ENCODE data around the gene CCDC85C.

DNA sequence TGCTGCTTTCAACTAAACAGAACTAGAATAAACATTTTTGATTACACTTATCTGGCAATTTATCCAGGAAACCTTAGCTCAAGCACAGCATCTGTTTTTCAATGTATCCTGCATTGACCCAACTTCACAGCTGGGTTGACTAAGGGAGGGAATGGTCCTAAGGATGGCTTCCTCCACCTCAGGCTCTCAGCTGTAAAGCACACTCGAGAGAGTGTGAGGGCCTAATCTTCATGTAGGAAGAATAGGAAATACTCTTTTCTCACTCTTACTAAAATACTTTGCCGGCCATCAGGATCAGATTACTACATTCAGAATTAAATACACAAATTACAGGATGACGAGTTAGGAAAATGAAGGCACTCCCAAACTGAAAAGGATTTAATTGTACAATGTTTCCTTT, 130.5 kb downstream of the CCDC85C start:
- TF ChIP-seq, protein P1, sequence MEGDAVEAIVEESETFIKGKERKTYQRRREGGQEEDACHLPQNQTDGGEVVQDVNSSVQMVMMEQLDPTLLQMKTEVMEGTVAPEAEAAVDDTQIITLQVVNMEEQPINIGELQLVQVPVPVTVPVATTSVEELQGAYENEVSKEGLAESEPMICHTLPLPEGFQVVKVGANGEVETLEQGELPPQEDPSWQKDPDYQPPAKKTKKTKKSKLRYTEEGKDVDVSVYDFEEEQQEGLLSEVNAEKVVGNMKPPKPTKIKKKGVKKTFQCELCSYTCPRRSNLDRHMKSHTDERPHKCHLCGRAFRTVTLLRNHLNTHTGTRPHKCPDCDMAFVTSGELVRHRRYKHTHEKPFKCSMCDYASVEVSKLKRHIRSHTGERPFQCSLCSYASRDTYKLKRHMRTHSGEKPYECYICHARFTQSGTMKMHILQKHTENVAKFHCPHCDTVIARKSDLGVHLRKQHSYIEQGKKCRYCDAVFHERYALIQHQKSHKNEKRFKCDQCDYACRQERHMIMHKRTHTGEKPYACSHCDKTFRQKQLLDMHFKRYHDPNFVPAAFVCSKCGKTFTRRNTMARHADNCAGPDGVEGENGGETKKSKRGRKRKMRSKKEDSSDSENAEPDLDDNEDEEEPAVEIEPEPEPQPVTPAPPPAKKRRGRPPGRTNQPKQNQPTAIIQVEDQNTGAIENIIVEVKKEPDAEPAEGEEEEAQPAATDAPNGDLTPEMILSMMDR (IDR thresholded peaks at IDR 0.05): no peak
- TF ChIP-seq POLR2A (IDR thresholded peaks at IDR 0.05): no peak
